GM19372 (cell line): ENCODE data around the gene DHPS.
"Not testable (repeated sequence)": the region's sequence is repeated elsewhere in the genome, so short reads cannot be mapped to it uniquely, and the experiment has no call there.

ENCODE experiments used
- ATAC-seq: cut with Tn5 transposase; IDR thresholded peaks from one replicate; pipeline ENCODE4 v1.9.1; 2021; ENCODE audit warnings: mild to moderate bottlenecking, low read depth, moderate library complexity; ENCODE audit not compliant: unreplicated experiment

The DHPS gene

GRCh38 chr19:12706332-12706718, 24.6 kb upstream of the DHPS start:
- ATAC-seq: no peak

- ATAC-seq: no peak
Observed at GRCh38 chr19:12705654-12706331, 24.1 kb upstream of the DHPS start.

GRCh38 chr19:12705169-12705568, 23.5 kb upstream of the DHPS start:
- ATAC-seq: no peak

DNA sequence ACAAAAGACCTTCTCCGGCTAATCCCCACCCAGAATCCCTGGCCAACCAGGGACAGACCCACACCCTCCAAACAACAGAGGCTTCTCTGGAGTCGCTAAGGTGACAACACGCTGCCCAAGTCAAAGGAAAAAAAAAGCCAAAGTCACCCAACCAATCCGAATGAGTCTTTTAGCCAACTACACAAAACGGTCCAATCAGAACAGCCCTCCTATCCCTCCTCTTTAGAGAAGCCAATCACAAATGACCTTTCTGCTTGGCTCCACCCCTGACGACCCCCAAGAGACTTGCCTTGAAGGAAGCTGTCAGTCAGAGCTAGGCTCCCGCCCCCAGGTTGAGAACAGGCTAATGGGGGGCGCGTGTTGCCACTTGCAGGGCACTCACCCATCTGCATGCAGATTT, 21.4 kb upstream of the DHPS start:
- no peak for ATAC-seq

DNA sequence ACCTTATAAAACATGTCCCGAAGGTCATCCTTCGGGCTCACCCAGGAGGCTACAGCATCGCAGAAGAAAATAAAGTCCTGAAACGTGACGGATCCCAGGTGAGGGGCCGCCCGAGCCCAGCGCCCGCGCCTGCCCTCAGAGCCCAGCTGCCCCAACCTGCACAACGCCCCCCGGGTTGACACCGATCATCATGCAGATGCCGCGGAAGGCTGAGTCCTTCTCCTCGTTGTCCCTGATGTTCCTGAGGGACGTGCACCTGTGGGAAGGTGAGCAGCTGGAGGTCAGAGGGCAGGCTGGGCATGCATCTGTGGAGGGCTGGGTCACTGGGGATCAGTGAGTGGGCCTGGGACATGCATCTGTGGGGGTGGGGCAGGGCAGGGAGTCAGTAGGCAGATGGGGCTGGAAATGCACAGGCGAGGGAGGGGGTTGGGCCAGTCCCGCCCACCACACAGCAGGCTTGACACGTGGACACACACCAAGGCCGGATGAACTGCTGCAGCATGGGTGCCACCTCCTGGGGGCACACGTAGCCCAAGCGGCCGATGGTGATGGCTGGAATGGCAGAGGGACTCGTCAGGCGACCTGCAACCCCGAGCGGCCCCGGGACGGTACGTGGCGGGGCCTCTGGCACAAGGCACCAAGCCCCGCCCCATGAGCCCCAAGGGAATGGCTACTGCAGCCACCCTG, 20.1 kb upstream of the DHPS start:
- ATAC-seq: no peak

DNA sequence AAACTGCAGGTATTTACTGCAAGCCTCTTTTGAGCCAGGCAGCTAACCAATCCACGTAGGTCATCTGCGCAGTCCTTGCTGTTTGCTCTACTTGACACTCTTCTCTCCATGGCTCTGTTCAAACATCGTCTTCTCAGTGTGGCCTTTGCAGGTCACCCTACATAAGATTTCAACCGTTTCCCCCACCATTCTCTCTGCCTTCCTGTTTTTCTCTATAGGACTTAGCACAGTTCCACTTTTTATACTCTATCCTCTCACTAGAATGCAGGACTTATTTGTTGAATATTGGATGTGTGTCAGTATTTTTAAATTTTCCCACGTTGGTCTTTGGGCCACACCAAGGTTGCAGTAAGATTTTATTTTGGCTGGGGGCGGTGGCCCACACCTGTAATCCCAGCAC, 16.5 kb upstream of the DHPS start:
- no peak for ATAC-seq

- not testable (repeated sequence) for ATAC-seq
Observed at GRCh38 chr19:12697425-12697824, 15.7 kb upstream of the DHPS start.

DNA sequence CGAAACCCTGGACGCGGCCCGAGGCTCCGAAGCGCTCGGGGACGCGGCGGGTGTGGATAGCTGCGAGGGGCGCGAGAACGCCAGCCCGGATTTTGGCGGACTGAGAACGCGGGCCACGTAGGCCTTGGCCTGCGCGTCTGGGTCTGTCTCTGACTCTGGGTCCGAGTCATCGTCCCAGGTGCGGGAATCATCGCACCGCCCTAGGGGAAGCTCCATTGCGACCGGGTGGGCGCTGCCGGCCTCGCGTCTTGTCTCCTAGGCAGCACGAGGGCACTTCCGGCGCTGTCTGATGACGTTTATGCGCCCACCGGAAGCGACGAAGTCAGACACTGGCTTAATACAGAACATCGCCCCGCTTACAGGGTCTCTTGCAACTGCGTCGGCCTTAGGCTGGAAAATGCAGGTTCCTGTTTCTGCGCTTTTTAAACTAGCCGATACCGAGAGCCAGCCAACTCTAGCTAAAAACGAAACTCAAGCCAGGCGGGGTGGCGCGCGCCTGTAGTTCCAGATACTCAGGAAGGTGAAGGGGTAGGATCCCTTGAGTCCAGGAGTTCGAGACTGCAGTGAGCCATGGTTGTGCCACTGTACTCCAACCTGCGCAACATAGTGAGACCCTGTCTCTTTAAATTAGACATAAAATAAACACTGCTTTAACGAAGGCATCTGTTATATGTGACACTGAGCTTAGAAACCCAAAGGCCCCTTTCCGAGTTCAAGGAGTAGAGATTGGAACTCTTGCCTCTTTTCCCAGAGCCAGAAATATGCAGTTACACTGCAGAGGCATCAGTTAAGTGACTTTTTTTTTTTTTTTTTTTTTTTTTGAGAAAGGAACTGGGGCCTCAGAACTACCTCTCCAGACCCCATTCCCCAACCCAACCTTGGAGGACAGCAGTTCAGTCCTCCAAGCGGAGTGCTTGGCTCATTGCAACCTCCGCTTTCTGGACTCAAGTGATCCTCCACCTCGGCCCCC, 15.0 kb upstream of the DHPS start, which contains the start of gene FBXW9:
FBXW9 (minus strand) TSS at position 266 of the 970 bp plus-strand sequence; CDS start at position 216, 50 bp downstream.
- peak; percentile 83 for ATAC-seq

- peak; percentile 18 for ATAC-seq
Observed at GRCh38 chr19:12695997-12696365, 14.3 kb upstream of the DHPS start.

GRCh38 chr19:12695514-12695913, 13.8 kb upstream of the DHPS start:
- ATAC-seq: no peak

DNA sequence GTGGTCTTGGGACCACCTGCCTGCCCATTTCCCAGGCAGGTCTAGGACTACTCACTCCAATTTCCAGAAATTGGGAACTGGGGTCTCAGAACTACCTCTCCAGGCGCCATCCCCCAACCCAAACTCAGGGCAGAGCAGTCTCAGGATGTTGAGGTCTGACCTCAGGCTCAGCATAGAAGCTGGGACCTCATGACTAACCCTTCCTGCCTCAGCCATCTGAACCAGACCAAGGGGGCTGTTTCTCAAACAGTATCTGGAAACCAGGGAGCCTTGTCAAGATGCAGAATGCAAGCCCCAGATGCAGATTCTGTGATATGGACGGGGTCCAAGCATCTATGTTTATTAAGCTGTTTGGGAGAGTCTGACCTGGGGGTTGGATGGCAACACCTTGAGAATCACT, 13.4 kb upstream of the DHPS start:
- ATAC-seq: no peak

DNA sequence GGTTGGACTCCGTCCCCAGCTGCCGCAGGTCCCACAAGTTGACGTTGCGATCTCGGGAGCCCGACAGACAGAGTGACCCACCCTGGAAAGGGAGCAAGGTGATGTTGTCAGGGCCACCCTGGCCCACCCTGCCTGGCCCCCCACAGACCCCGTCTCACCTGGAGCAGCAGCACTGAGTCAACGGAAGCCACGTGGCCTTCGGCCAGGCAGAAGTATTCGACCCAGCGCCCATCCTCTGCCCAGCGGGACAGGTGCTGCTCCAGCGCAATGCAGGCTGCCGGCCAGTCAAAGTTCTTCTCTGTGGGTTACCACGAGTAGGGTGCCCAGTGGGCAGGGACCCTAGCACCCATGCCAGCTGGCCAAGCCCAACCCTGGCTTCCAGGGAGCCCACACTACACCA, 13.0 kb upstream of the DHPS start:
- ATAC-seq: no peak

GRCh38 chr19:12692960-12693359, 11.3 kb upstream of the DHPS start:
- ATAC-seq: no peak

- ATAC-seq: no peak
Observed at GRCh38 chr19:12689581-12690216, 8.0 kb upstream of the DHPS start.

DNA sequence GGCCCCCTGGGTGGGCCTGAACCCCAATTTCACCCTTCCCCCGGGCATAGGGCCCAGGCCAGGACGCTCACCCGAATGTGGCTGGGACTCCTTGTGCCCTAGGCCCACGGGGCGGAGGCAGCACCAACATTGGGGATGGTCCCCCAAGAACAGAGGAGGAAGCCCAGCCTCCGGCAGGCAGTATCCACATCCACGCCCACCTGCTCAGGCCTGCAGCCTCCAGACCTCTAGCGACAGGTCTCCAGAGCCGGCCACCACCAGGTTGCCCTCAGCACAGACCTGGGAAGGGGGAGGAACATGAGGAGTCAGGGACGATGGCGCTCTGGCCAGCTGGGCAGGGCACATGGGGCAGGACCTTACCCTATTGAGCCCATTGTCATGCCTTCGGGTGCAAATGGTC, 7.3 kb upstream of the DHPS start:
- ATAC-seq: no peak

GRCh38 chr19:12687496-12688196, 6.0 kb upstream of the DHPS start, which contains the start of gene GNG14:
Gene GNG14 (plus strand): TSS chr19:12687998. CDS start chr19:12688049, 51 bp downstream.
- no peak for ATAC-seq

DNA sequence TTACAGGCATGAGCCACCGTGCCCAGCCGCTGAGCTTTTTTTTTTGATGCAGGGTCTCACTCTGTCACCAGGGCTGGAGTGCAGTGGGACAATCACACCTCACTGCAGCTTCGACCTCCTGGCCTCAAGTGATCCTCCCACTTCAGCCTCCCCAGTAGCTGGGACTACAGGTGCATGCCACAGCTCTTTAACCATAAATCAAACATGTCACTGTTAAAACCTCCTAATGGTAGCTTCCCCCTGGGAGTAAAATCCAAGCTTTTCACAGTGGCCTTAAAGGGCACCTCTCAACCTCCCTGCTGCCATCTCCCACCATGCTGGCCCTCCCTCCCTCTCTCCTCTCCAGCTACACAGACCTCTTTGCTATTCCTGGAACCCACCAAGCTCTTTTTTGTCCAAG, 4.2 kb upstream of the DHPS start:
- no peak for ATAC-seq

GRCh38 chr19:12680034-12680433, 1.6 kb downstream of the DHPS start:
- no peak for ATAC-seq

DNA sequence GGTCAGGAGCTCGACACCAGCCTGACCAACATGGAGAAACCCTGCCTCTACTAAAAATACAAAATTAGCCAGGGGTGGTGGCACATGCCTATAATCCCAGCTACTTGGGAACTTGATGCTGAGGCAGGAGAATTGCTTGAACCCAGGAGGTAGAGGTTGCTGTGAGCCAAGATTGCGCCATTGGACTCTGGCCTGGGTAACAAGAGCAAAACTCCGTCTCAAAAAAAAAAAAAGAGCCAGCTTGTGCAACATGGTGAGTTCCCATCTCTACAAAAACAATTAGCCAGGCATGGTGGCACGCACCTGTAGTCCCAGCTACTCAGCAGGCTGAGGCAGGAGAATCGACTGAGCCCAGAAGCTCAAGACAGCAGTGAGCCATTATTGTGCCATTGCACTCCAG, 3.6 kb downstream of the DHPS start:
- not testable (repeated sequence) for ATAC-seq

- no peak for ATAC-seq
Observed at GRCh38 chr19:12676928-12677327, 4.8 kb downstream of the DHPS start.
